ENCODE data around the gene NR2E3. TPM values are rescaled to one million over a fixed set of nuclear protein-coding genes. Genes with fewer than 3 reads are reported as not detected.

Gene NR2E3
- polyA plus RNA-seq, 1 donor from 2014 or later, result not detected

DNA sequence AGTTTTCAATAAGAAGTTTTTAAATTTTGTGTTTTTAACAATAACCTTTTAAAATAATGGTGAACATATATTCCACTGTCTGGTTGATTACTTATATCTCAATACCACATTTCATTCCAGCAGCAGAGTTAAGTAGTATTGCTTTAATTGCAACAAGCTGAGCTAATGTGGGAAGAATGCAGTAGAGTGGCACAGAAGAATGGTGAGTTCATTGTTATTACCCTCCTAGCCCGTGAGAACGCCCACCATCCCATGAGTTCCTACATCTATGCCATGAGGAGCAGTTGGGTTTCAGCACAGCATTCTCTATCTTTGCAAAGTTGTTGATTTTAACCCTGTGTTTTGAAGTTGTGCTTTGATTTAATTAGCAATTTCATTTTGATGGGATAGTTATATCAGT is 17.8 kb upstream of the NR2E3 start:
- H2AFZ ChIP-seq (ENCODE audit: low read depth, low read length), result no peak overlapping the region
- no peaks in the 10 kb centered on the region for H3K9me3 ChIP-seq (ENCODE audit: low read length)
- H3K27ac ChIP-seq (ENCODE audit: low read length), result no peak overlapping the region
- no peak overlapping the region for H3K9ac ChIP-seq (ENCODE audit: low read length)
- no peaks in the 10 kb centered on the region for H3K27me3 ChIP-seq (ENCODE audit: insufficient read depth, low read depth, low read length)
- H3F3A ChIP-seq (ENCODE audit: insufficient read depth, low read length, poor library complexity, severe bottlenecking), result no peaks in the 10 kb centered on the region
- no peak overlapping the region for H3K4me2 ChIP-seq (ENCODE audit: low read length)
- no peaks in the 10 kb centered on the region for H4K20me1 ChIP-seq (ENCODE audit: insufficient read depth)
- H3K79me2 ChIP-seq (replicated peaks; ENCODE audit: insufficient read depth, low read length), result no peaks in the 10 kb centered on the region
- no peaks in the 10 kb centered on the region for H3K36me3 ChIP-seq (ENCODE audit: insufficient read depth, low read length)
- TF ChIP-seq RAD21 (conservative IDR thresholded peaks at IDR 0.05), result no peak
- TF ChIP-seq EZH2 (IDR thresholded peaks at IDR 0.05; ENCODE audit: borderline replicate concordance, insufficient read depth, low read length, poor library complexity, severe bottlenecking), result no peak
- TF ChIP-seq MXI1 (conservative IDR thresholded peaks at IDR 0.05; ENCODE audit: poor library complexity, severe bottlenecking), result no peak
- TF ChIP-seq POLR2AphosphoS5 (IDR thresholded peaks at IDR 0.05), result no peak
- TF ChIP-seq, protein P1, sequence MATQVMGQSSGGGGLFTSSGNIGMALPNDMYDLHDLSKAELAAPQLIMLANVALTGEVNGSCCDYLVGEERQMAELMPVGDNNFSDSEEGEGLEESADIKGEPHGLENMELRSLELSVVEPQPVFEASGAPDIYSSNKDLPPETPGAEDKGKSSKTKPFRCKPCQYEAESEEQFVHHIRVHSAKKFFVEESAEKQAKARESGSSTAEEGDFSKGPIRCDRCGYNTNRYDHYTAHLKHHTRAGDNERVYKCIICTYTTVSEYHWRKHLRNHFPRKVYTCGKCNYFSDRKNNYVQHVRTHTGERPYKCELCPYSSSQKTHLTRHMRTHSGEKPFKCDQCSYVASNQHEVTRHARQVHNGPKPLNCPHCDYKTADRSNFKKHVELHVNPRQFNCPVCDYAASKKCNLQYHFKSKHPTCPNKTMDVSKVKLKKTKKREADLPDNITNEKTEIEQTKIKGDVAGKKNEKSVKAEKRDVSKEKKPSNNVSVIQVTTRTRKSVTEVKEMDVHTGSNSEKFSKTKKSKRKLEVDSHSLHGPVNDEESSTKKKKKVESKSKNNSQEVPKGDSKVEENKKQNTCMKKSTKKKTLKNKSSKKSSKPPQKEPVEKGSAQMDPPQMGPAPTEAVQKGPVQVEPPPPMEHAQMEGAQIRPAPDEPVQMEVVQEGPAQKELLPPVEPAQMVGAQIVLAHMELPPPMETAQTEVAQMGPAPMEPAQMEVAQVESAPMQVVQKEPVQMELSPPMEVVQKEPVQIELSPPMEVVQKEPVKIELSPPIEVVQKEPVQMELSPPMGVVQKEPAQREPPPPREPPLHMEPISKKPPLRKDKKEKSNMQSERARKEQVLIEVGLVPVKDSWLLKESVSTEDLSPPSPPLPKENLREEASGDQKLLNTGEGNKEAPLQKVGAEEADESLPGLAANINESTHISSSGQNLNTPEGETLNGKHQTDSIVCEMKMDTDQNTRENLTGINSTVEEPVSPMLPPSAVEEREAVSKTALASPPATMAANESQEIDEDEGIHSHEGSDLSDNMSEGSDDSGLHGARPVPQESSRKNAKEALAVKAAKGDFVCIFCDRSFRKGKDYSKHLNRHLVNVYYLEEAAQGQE (IDR thresholded peaks at IDR 0.05; ENCODE audit: borderline replicate concordance), result no peak
- TF ChIP-seq, protein P2, sequence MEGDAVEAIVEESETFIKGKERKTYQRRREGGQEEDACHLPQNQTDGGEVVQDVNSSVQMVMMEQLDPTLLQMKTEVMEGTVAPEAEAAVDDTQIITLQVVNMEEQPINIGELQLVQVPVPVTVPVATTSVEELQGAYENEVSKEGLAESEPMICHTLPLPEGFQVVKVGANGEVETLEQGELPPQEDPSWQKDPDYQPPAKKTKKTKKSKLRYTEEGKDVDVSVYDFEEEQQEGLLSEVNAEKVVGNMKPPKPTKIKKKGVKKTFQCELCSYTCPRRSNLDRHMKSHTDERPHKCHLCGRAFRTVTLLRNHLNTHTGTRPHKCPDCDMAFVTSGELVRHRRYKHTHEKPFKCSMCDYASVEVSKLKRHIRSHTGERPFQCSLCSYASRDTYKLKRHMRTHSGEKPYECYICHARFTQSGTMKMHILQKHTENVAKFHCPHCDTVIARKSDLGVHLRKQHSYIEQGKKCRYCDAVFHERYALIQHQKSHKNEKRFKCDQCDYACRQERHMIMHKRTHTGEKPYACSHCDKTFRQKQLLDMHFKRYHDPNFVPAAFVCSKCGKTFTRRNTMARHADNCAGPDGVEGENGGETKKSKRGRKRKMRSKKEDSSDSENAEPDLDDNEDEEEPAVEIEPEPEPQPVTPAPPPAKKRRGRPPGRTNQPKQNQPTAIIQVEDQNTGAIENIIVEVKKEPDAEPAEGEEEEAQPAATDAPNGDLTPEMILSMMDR (IDR thresholded peaks at IDR 0.05; ENCODE audit: poor library complexity, severe bottlenecking), result no peak
- TF ChIP-seq SMC3 (conservative IDR thresholded peaks at IDR 0.05; ENCODE audit: poor library complexity), result no peak
- no peak overlapping the region for H3K4me3 ChIP-seq (ENCODE audit: low read length)
- no peaks in the 10 kb centered on the region for H3K9me2 ChIP-seq (ENCODE audit: insufficient read depth, low read length)

DNA sequence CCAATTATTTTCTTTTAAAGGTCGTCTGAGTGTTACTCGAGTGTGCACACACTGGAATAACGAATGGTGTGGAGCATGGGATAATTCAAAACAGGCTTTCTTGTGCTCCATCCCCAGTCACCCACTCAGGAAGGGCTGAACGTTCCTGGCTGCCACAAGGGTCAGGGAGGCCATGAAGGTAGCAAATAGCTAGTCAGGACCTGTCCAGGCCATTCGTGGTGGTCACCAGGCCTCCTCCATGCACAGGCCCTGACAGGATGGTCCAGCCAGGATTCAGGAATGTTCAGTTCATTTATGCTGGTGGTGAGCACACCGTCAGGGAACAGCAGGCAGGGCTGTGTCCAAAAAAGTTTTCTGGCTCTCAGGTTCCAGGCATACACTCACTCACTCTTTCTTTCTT is 11.7 kb upstream of the NR2E3 start:
- H3K4me3 ChIP-seq (ENCODE audit: low read length), result no peak overlapping the region
- no peaks in the 10 kb centered on the region for H4K20me1 ChIP-seq (ENCODE audit: insufficient read depth)
- no peaks in the 10 kb centered on the region for H3K27me3 ChIP-seq (ENCODE audit: insufficient read depth, low read depth, low read length)
- no peak overlapping the region for H3K27ac ChIP-seq (ENCODE audit: low read length)
- no peaks in the 10 kb centered on the region for H3K79me2 ChIP-seq (replicated peaks; ENCODE audit: insufficient read depth, low read length)
- H3K36me3 ChIP-seq (ENCODE audit: insufficient read depth, low read length), result no peaks in the 10 kb centered on the region
- no peak overlapping the region for H2AFZ ChIP-seq (ENCODE audit: low read depth, low read length)
- no peaks in the 10 kb centered on the region for H3F3A ChIP-seq (ENCODE audit: insufficient read depth, low read length, poor library complexity, severe bottlenecking)
- TF ChIP-seq RAD21 (conservative IDR thresholded peaks at IDR 0.05) (no peak), TAF1 (IDR thresholded peaks at IDR 0.05; ENCODE audit: low read depth) (no peak), POLR2AphosphoS5 (IDR thresholded peaks at IDR 0.05) (no peak), EP300 (conservative IDR thresholded peaks at IDR 0.05; ENCODE audit: poor library complexity, severe bottlenecking) (no peak), EZH2 (IDR thresholded peaks at IDR 0.05; ENCODE audit: borderline replicate concordance, insufficient read depth, low read length, poor library complexity, severe bottlenecking) (no peak), SMC3 (conservative IDR thresholded peaks at IDR 0.05; ENCODE audit: poor library complexity) (no peak), MXI1 (conservative IDR thresholded peaks at IDR 0.05; ENCODE audit: poor library complexity, severe bottlenecking) (no peak)
- TF ChIP-seq, protein P2 (IDR thresholded peaks at IDR 0.05; ENCODE audit: poor library complexity, severe bottlenecking), result no peak
- TF ChIP-seq, protein P1 (IDR thresholded peaks at IDR 0.05; ENCODE audit: borderline replicate concordance), result no peak
- no peak overlapping the region for H3K4me2 ChIP-seq (ENCODE audit: low read length)
- H3K9me3 ChIP-seq (ENCODE audit: low read length), result no peaks in the 10 kb centered on the region
- H3K9ac ChIP-seq (ENCODE audit: low read length), result no peak overlapping the region
- no peaks in the 10 kb centered on the region for H3K9me2 ChIP-seq (ENCODE audit: insufficient read depth, low read length)
